H1 (cell line): ENCODE results near the gene RAET1L. TPM values are rescaled to one million over a fixed set of nuclear protein-coding genes. Genes with fewer than 3 reads are reported as not detected.

Experiments used
- CTCF ChIA-PET: fragments of 300-600 bp; sonication (Branson Sonifier 250); formaldehyde crosslinking; loops from one replicate; lab custom pipeline; 2021; ENCODE audit not compliant: partially characterized antibody; lab: Charles Lee
- POLR2A ChIA-PET: fragments of 300-600 bp; sonication (Branson Sonifier 250); formaldehyde crosslinking; loops from one replicate; lab custom pipeline; 2021; ENCODE audit warnings: inconsistent platforms; ENCODE audit not compliant: partially characterized antibody; lab: Charles Lee
- DNase-seq, 2 experiments: peaks; one replicate each; pipeline versions ENCODE4 v3.0.0 to v3.0.0-alpha.2; 2010 to 2022; ENCODE audit warnings: low spot score in 2 of 2, low read depth in 1 of 2, mixed read lengths in 1 of 2
- FAIRE-seq: peaks from 2 replicates; lab custom pipeline; 2011; peaks lifted over from hg19 to GRCh38; lab: Jason Lieb, UNC
- H2AFZ ChIP-seq: 2 replicates; pipeline ENCODE4 v1.8.1; 2012; ENCODE audit warnings: low read length, inconsistent platforms
- H2AK5ac ChIP-seq: 2 replicates; pipeline ENCODE4 v1.6.1; 2013; ENCODE audit warnings: low read depth, low read length
- H2BK120ac ChIP-seq: replicated peaks from 2 replicates; pipeline ENCODE3; 2013; ENCODE audit warnings: low read depth, low read length, inconsistent platforms
- H2BK12ac ChIP-seq: 2 replicates; pipeline ENCODE4 v1.6.1; 2013; ENCODE audit warnings: low read depth, low read length
- H2BK15ac ChIP-seq: 2 replicates; pipeline ENCODE4 v1.6.1; 2013; ENCODE audit warnings: low read length
- H2BK20ac ChIP-seq: 2 replicates; pipeline ENCODE4 v1.6.1; 2013; ENCODE audit warnings: low read length
- H2BK5ac ChIP-seq: 2 replicates; pipeline ENCODE4 v1.6.1; 2013; ENCODE audit warnings: low read depth, low read length
- H3K14ac ChIP-seq: 2 replicates; pipeline ENCODE4 v1.6.1; 2013; ENCODE audit warnings: inconsistent platforms; ENCODE audit not compliant: insufficient read length
- H3K18ac ChIP-seq: 2 replicates; pipeline ENCODE4 v1.6.1; 2013; ENCODE audit warnings: low read length; ENCODE audit errors: extremely low read depth
- H3K23ac ChIP-seq: 2 replicates; pipeline ENCODE4 v1.6.1; 2013; ENCODE audit warnings: inconsistent platforms; ENCODE audit not compliant: insufficient read length
- H3K23me2 ChIP-seq: 2 replicates; pipeline ENCODE4 v1.6.1; 2013; ENCODE audit warnings: low read depth, low read length
- H3K27ac ChIP-seq: 2 replicates; pipeline ENCODE4 v1.6.1; 2011; ENCODE audit warnings: low read depth, low read length, inconsistent platforms
- H3K27me3 ChIP-seq, 4 experiments: replicated peaks in 1 of 4; 1 replicate in 1 of 4; 2 replicates in 3 of 4; pipeline versions ENCODE4 v1.6.1 to v1.8.1; 2011 to 2013; ENCODE audit warnings: low read length in 3 of 4, mild to moderate bottlenecking in 3 of 4, inconsistent platforms in 2 of 4, mixed read lengths in 2 of 4, moderate library complexity in 1 of 4; ENCODE audit not compliant: control insufficient read depth in 3 of 4, insufficient read depth in 3 of 4; ENCODE audit errors: extremely low read depth in 1 of 4
- H3K36me3 ChIP-seq, 4 experiments: 2 replicates each; pipeline versions ENCODE4 v1.6.1 to v1.8.1; 2011 to 2013; ENCODE audit warnings: mild to moderate bottlenecking in 4 of 4, low read length in 3 of 4, moderate library complexity in 2 of 4, control low read depth in 1 of 4, inconsistent platforms in 1 of 4; ENCODE audit not compliant: insufficient read depth in 4 of 4, control insufficient read depth in 2 of 4
- H3K4ac ChIP-seq: replicated peaks from 2 replicates; pipeline ENCODE3; 2013; ENCODE audit warnings: low read length, low read depth, mixed read lengths, inconsistent platforms; ENCODE audit not compliant: insufficient read length
- H3K4me1 ChIP-seq, 4 experiments: replicated peaks in 1 of 4; 1 replicate in 1 of 4; 2 replicates in 3 of 4; pipeline versions ENCODE4 v1.6.1 to v1.8.1; 2011 to 2013; ENCODE audit warnings: low read length in 3 of 4, inconsistent platforms in 2 of 4, mixed read lengths in 1 of 4; ENCODE audit not compliant: insufficient read depth in 4 of 4, control insufficient read depth in 3 of 4
- H3K4me2 ChIP-seq, 2 experiments: 2 replicates each; pipeline versions ENCODE4 v1.6.1 to v1.8.1; 2011 to 2013; ENCODE audit warnings: low read depth in 2 of 2, low read length in 2 of 2, control low read depth in 1 of 2, inconsistent platforms in 1 of 2, mild to moderate bottlenecking in 1 of 2; ENCODE audit not compliant: insufficient read depth in 1 of 2
- H3K4me3 ChIP-seq, 4 experiments: fragments of 200-600, 300-600 bp in 1 of 4; sonication (generic), shearing (Covaris generic), sonication (Bioruptor Twin) in 1 of 4; 2 replicates each; pipeline versions ENCODE4 v1.5.1 to v1.8.1; 2011 to 2016; ENCODE audit warnings: low read length in 4 of 4, low read depth in 3 of 4, control low read depth in 2 of 4, inconsistent platforms in 2 of 4, mild to moderate bottlenecking in 2 of 4, mixed read lengths in 1 of 4, moderate library complexity in 1 of 4; ENCODE audit not compliant: insufficient read depth in 2 of 4; ENCODE audit errors: extremely low read depth in 1 of 4
- H3K56ac ChIP-seq: replicated peaks from 2 replicates; pipeline ENCODE3; 2013; ENCODE audit warnings: low read depth, mild to moderate bottlenecking, mixed read lengths, low read length, inconsistent platforms; ENCODE audit not compliant: insufficient read length
- H3K79me1 ChIP-seq: 2 replicates; pipeline ENCODE4 v1.6.1; 2013; ENCODE audit warnings: low read depth, low read length, control low read depth
- H3K79me2 ChIP-seq, 2 experiments: 2 replicates each; pipeline versions ENCODE4 v1.6.1 to v1.8.1; 2012 to 2013; ENCODE audit warnings: low read length in 2 of 2, mild to moderate bottlenecking in 2 of 2, inconsistent platforms in 1 of 2; ENCODE audit not compliant: insufficient read depth in 2 of 2, control insufficient read depth in 1 of 2
- H3K9ac ChIP-seq, 4 experiments: replicated peaks in 1 of 4; 1 replicate in 1 of 4; 2 replicates in 3 of 4; pipeline versions ENCODE4 v1.6.1 to v1.8.1; 2011 to 2013; ENCODE audit warnings: low read depth in 3 of 4, low read length in 3 of 4, control low read depth in 2 of 4, mild to moderate bottlenecking in 2 of 4, moderate library complexity in 2 of 4, inconsistent platforms in 1 of 4; ENCODE audit errors: extremely low read depth in 1 of 4
- H3K9me3 ChIP-seq, 2 experiments: 2 replicates each; pipeline versions ENCODE4 v1.6.1 to v1.8.1; 2012 to 2013; ENCODE audit warnings: mild to moderate bottlenecking in 2 of 2, moderate library complexity in 2 of 2, control low read depth in 1 of 2, inconsistent platforms in 1 of 2, low read depth in 1 of 2, low read length in 1 of 2, mixed read lengths in 1 of 2; ENCODE audit not compliant: insufficient read depth in 2 of 2
- H4K20me1 ChIP-seq, 2 experiments: replicated peaks in 1 of 2; 2 replicates each; pipeline versions ENCODE3 to v1.8.1; 2011 to 2013; ENCODE audit warnings: inconsistent platforms in 2 of 2, low read length in 2 of 2, mild to moderate bottlenecking in 1 of 2; ENCODE audit not compliant: insufficient read depth in 2 of 2, control insufficient read depth in 1 of 2
- H4K5ac ChIP-seq: 2 replicates; pipeline ENCODE4 v1.6.1; 2013; ENCODE audit warnings: low read length, low read depth, mixed read lengths, inconsistent platforms; ENCODE audit not compliant: insufficient read length
- H4K8ac ChIP-seq: 2 replicates; pipeline ENCODE4 v1.8.0; 2013; ENCODE audit warnings: mild to moderate bottlenecking, moderate library complexity, low read length, inconsistent platforms; ENCODE audit not compliant: insufficient read depth; ENCODE audit errors: extremely low read depth
- H4K91ac ChIP-seq: replicated peaks from 2 replicates; pipeline ENCODE3; 2013; ENCODE audit warnings: low read length, mixed read lengths, inconsistent platforms; ENCODE audit not compliant: insufficient read length
- CEBPB ChIP-seq: IDR thresholded peaks from 2 replicates; pipeline ENCODE4 v1.6.1; 2012; ENCODE audit warnings: low read depth, low read length
- CREB1 ChIP-seq: IDR thresholded peaks from 2 replicates; pipeline ENCODE4 v1.6.1; 2012; ENCODE audit warnings: inconsistent platforms
- KDM5A ChIP-seq: fragments of 200-600 bp; IDR thresholded peaks from 2 replicates; pipeline ENCODE4 v1.7.1; 2012; ENCODE audit warnings: mild to moderate bottlenecking, low read length, inconsistent platforms, mixed read lengths
- POLR2A ChIP-seq, 2 experiments: IDR thresholded peaks; 1 replicate in 1 of 2; 2 replicates in 1 of 2; pipeline ENCODE4 v1.6.1; 2011; ENCODE audit warnings: low read depth in 2 of 2, low read length in 2 of 2, mild to moderate bottlenecking in 2 of 2; ENCODE audit errors: control extremely low read depth in 1 of 2
- POU5F1 ChIP-seq: IDR thresholded peaks from 2 replicates; pipeline ENCODE4 v1.6.1; 2011; ENCODE audit warnings: low read depth, mild to moderate bottlenecking, low read length, moderate library complexity
- SAP30 ChIP-seq: fragments of 300-600 bp; sonication (generic); IDR thresholded peaks from 2 replicates; pipeline ENCODE4 v1.7.1; 2012; ENCODE audit warnings: low read length, moderate library complexity, mild to moderate bottlenecking, inconsistent platforms; ENCODE audit not compliant: insufficient read depth, insufficient replicate concordance
- SP4 ChIP-seq: IDR thresholded peaks from 2 replicates; pipeline ENCODE4 v1.6.1; 2012; ENCODE audit warnings: low read length, inconsistent platforms
- WGBS, 2 experiments: shearing (Covaris generic) in 1 of 2; methylation state at CpG; one replicate each; pipeline versions ENCODE4 v1.1.6 to v1.1.7; 2013 to 2015; ENCODE audit warnings: low lambda C conversion rate in 2 of 2, mixed read lengths in 2 of 2, inconsistent platforms in 1 of 2, low coverage in 1 of 2, missing lambda C conversion rate in 1 of 2; ENCODE audit not compliant: insufficient replicate concordance in 2 of 2, insufficient coverage in 1 of 2, insufficient read length in 1 of 2; ENCODE audit errors: extremely low coverage in 1 of 2, missing lambda C conversion rate in 1 of 2; 5-methylcytosine and 5-hydroxymethylcytosine counted together
- polyA plus RNA-seq, 7 experiments: library from polyadenylated mRNA; depleted of rRNA in 3 of 7; stranded (reverse) in 5 of 7; unstranded in 2 of 7; fragments of >200 nt in 5 of 7; fragments of 200-250 nt in 2 of 7; gene quantifications; 1 replicate in 5 of 7; 2 replicates in 1 of 7; 4 replicates in 1 of 7; pipeline versions ENCODE4 v1.2.1 to v1.2.3, GENCODE V29; 2011 to 2013; ENCODE audit warnings: missing spikeins in 2 of 7, mixed read lengths in 2 of 7
- total RNA-seq: library from RNA; stranded (reverse); fragmentation: NEBNext Ultra II Directional; extraction: Animal tissue kit (Norgen Biotek cat#: 25700); gene quantifications from 2 replicates; pipeline ENCODE4 v1.2.1, GENCODE V29; 2021

The RAET1L gene
- total and polyA plus RNA-seq, 2 of the 8 experiments (the other 6 are each of a cell fraction or from before 2014, with no cell fraction given): not detected

DNA sequence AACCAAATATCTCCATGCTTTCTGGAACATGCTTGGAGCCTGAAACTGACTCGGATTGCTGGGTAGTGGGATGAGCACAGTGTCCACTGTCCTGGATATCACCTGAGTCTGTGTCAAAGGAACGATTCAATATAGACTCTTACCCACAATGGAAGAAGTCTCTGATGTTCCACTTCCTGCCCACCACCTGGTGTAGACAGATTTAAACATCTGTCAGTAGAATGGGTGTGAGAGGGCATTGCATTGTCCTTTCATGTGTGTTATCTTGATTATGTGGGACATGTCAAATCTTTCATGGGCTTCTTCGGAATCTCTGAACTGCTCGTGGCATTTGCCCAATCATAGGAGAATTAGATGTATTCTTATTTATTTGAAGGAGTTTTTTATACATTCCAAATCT lies 22.8 kb upstream of the RAET1L start:
- no peak overlapping the region for H2BK120ac ChIP-seq
- no peak overlapping the region for H2AK5ac ChIP-seq
- no peak overlapping the region for H2BK20ac ChIP-seq
- CTCF ChIA-PET: interaction anchor here (1.4 kb wide), 1 partner anchor 23 kb away, joined by 4 read pairs; no protein-coding TSS in a partner anchor
- H3K4ac ChIP-seq: no peak overlapping the region
- FAIRE-seq (no peak), DNase-seq (no peak)
- POLR2A ChIA-PET: no interaction called here
- H3K18ac ChIP-seq: no peak overlapping the region
- H3K14ac ChIP-seq: no peak overlapping the region
- no peaks in the 10 kb centered on the region for H3K79me1 ChIP-seq
- no peaks in the 10 kb centered on the region for H3K79me2 ChIP-seq
- H4K8ac ChIP-seq: no peak overlapping the region
- H3K23ac ChIP-seq: no peak overlapping the region
- no peak overlapping the region for H3K4me2 ChIP-seq
- no peak overlapping the region for H2BK5ac ChIP-seq
- TF ChIP-seq KDM5A (no peak), SAP30 (no peak), CEBPB (no peak), POU5F1 (no peak), POLR2A (IDR thresholded peaks at IDR 0.05; ENCODE audit: control extremely low read depth in 1 of 2, low read depth in 2 of 2, low read length in 2 of 2) (no peak), SP4 (no peak), CREB1 (no peak)
- no peaks in the 10 kb centered on the region for H3K36me3 ChIP-seq
- H3K9me3 ChIP-seq: no peaks in the 10 kb centered on the region; a peak in 1 of 4 replicates
- H3K23me2 ChIP-seq: no peaks in the 10 kb centered on the region
- no peak overlapping the region for H2AFZ ChIP-seq
- H3K4me1 ChIP-seq: no peaks in the 10 kb centered on the region
- no peak overlapping the region for H3K56ac ChIP-seq
- no peak overlapping the region for H3K4me3 ChIP-seq
- H3K27me3 ChIP-seq: no peaks in the 10 kb centered on the region
- no peak overlapping the region for H3K9ac ChIP-seq
- H4K20me1 ChIP-seq: no peaks in the 10 kb centered on the region
- no peak overlapping the region for H2BK12ac ChIP-seq
- WGBS, 2 experiments: 82% methylated on average over 4 of the region's 4 CpGs; no CpG with 5 or more reads in 1 of the 2 experiments
- H2BK15ac ChIP-seq: no peak overlapping the region
- H4K5ac ChIP-seq: no peak overlapping the region
- H4K91ac ChIP-seq: no peak overlapping the region
- H3K27ac ChIP-seq: no peak overlapping the region
